ENCODE data around the gene CEMIP.

DNA sequence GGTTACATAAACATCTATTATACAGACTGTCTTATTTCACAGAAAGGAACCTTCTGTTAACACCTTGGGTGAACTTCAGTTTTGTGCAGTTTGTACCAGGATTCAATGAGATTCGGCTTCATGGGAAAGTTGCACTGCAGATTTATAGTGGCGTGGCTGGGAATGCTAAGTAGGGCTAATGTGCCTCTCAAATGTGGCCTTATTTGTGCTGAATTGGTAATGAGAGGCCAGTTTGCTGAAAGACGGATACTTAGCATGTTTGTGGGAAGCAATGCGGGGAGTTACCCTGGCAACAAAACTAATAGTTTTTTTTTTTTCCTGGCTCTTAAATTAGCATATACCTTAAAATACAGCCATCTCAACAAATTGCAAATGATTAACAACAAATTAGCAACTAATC, 28.6 kb upstream of the CEMIP start:
- no peak for TF ChIP-seq EZH2phosphoT487 (IDR thresholded peaks at IDR 0.05; ENCODE audit: low read length)
- TF ChIP-seq, protein P1, sequence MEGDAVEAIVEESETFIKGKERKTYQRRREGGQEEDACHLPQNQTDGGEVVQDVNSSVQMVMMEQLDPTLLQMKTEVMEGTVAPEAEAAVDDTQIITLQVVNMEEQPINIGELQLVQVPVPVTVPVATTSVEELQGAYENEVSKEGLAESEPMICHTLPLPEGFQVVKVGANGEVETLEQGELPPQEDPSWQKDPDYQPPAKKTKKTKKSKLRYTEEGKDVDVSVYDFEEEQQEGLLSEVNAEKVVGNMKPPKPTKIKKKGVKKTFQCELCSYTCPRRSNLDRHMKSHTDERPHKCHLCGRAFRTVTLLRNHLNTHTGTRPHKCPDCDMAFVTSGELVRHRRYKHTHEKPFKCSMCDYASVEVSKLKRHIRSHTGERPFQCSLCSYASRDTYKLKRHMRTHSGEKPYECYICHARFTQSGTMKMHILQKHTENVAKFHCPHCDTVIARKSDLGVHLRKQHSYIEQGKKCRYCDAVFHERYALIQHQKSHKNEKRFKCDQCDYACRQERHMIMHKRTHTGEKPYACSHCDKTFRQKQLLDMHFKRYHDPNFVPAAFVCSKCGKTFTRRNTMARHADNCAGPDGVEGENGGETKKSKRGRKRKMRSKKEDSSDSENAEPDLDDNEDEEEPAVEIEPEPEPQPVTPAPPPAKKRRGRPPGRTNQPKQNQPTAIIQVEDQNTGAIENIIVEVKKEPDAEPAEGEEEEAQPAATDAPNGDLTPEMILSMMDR (IDR thresholded peaks at IDR 0.05; ENCODE audit: low read length) = no peak
- no peak for TF ChIP-seq EZH2 (optimal IDR thresholded peaks at IDR 0.05; ENCODE audit: low read depth, low read length)

Data from MM.1S (cell line).